SK-N-SH (cell line): ENCODE data around the gene NETO2. TPM values are rescaled to one million over a fixed set of nuclear protein-coding genes. Genes with fewer than 3 reads are reported as not detected.

Source experiments
- CTCF ChIA-PET: fragments of 300-600, 350-600 bp; formaldehyde crosslinking; extraction: SDS; loops from one replicate; lab custom pipeline; 2021; lab: Yijun Ruan, JAX
- POLR2A ChIA-PET: fragments of 350-600 bp; sonication (Branson Sonifier 250); formaldehyde crosslinking; extraction: SDS; loops from one replicate; lab custom pipeline; 2020; ENCODE audit warnings: antibody characterized with exemption, inconsistent platforms; lab: Yijun Ruan, JAX
- DNase-seq: peaks from one replicate; pipeline ENCODE4 v3.0.0; 2012
- H2AFZ ChIP-seq: fragments of 200-600 bp; sonication (generic); 2 replicates; pipeline ENCODE4 v1.8.1; 2016; ENCODE audit warnings: antibody characterized with exemption, mild to moderate bottlenecking, low read depth
- H3F3A ChIP-seq: fragments of 200-600 bp; sonication (generic); replicated peaks from 2 replicates; pipeline ENCODE3; 2016; ENCODE audit warnings: antibody characterized with exemption, mild to moderate bottlenecking; ENCODE audit not compliant: insufficient read depth
- H3K27ac ChIP-seq, 2 experiments: fragments of 200-500 bp in 1 of 2; fragments of 200-600 bp in 1 of 2; sonication (Bioruptor generic) in 1 of 2; sonication (generic), shearing (Covaris generic) in 1 of 2; 2 replicates each; pipeline versions ENCODE4 v1.5.1 to v1.6.1; 2014 to 2016; ENCODE audit warnings: low read depth in 2 of 2, inconsistent platforms in 1 of 2, low read length in 1 of 2, mild to moderate bottlenecking in 1 of 2, mixed read lengths in 1 of 2
- H3K27me3 ChIP-seq: fragments of 200-600 bp; sonication (generic), shearing (Covaris generic); 2 replicates; pipeline ENCODE4 v1.6.1; 2016; ENCODE audit warnings: mixed run types; ENCODE audit not compliant: insufficient read depth
- H3K36me3 ChIP-seq, 2 experiments: fragments of 200-500 bp in 1 of 2; fragments of 200-600 bp in 1 of 2; sonication (Bioruptor generic) in 1 of 2; sonication (generic) in 1 of 2; replicated peaks in 1 of 2; 2 replicates each; pipeline versions ENCODE3 to v1.5.1; 2014 to 2016; ENCODE audit warnings: low read length in 1 of 2, mild to moderate bottlenecking in 1 of 2; ENCODE audit not compliant: insufficient read depth in 2 of 2, control insufficient read depth in 1 of 2
- H3K4me1 ChIP-seq, 2 experiments: fragments of 200-500 bp in 1 of 2; fragments of 200-600 bp in 1 of 2; sonication (Bioruptor generic) in 1 of 2; sonication (generic), shearing (Covaris generic) in 1 of 2; 2 replicates each; pipeline versions ENCODE4 v1.5.1 to v1.6.1; 2014 to 2016; ENCODE audit warnings: low read depth in 1 of 2, low read length in 1 of 2, mixed run types in 1 of 2; ENCODE audit not compliant: insufficient read depth in 2 of 2, control insufficient read depth in 1 of 2
- H3K4me2 ChIP-seq: fragments of 200-600 bp; sonication (generic), shearing (Covaris generic); 2 replicates; pipeline ENCODE4 v1.6.1; 2017; ENCODE audit warnings: mixed run types
- H3K4me3 ChIP-seq, 2 experiments: fragments of 200-500 bp in 1 of 2; fragments of 200-600 bp in 1 of 2; sonication (Bioruptor generic) in 1 of 2; sonication (generic), shearing (Covaris generic) in 1 of 2; 2 replicates each; pipeline versions ENCODE4 v1.5.1 to v1.8.1; 2014 to 2016; ENCODE audit warnings: low read depth in 2 of 2, inconsistent platforms in 1 of 2, low read length in 1 of 2, mild to moderate bottlenecking in 1 of 2, mixed read lengths in 1 of 2, moderate library complexity in 1 of 2
- H3K79me2 ChIP-seq: fragments of 200-600 bp; sonication (generic); 2 replicates; pipeline ENCODE4 v1.8.1; 2017; ENCODE audit warnings: mild to moderate bottlenecking; ENCODE audit not compliant: insufficient read depth
- H3K9ac ChIP-seq: fragments of 200-600 bp; sonication (generic); 2 replicates; pipeline ENCODE4 v1.6.1; 2017; ENCODE audit warnings: mixed run types
- H3K9me2 ChIP-seq: fragments of 200-600 bp; sonication (generic); 2 replicates; pipeline ENCODE4 v1.6.1; 2017; ENCODE audit warnings: mixed run types
- H3K9me3 ChIP-seq: fragments of 200-600 bp; sonication (generic); 2 replicates; pipeline ENCODE4 v1.6.1; 2017; ENCODE audit warnings: mixed run types, mild to moderate bottlenecking, moderate library complexity
- H4K20me1 ChIP-seq: fragments of 200-600 bp; sonication (generic); 2 replicates; pipeline ENCODE4 v1.6.1; 2017; ENCODE audit warnings: mild to moderate bottlenecking, mixed run types; ENCODE audit not compliant: insufficient read depth
- JUND ChIP-seq: IDR thresholded peaks from 2 replicates; pipeline ENCODE4 v1.4.0; 2012
- MXI1 ChIP-seq: IDR thresholded peaks from 2 replicates; pipeline ENCODE4 v1.6.1; 2012; ENCODE audit warnings: mild to moderate bottlenecking, low read depth, low read length, improper control_type of control experiment
- POLR2AphosphoS5 ChIP-seq: IDR thresholded peaks from 2 replicates; pipeline ENCODE4 v1.6.1; 2012; ENCODE audit warnings: low read depth, low read length
- WGBS: methylation state at CpG from one replicate; pipeline ENCODE4 v1.1.6; 2017; ENCODE audit warnings: low lambda C conversion rate; 5-methylcytosine and 5-hydroxymethylcytosine counted together
- polyA plus RNA-seq, 3 experiments: library from polyadenylated mRNA; depleted of rRNA; stranded (reverse); fragments of >200 nt; gene quantifications; 2 replicates each; pipeline ENCODE4 v1.2.3, GENCODE V29; 2012
- TF ChIP-seq, protein P1 (sequence below): IDR thresholded peaks from 2 replicates; pipeline ENCODE4; 2012
- TF ChIP-seq, protein P2 (sequence below): fragments of 200-600 bp; sonication (generic); IDR thresholded peaks from 2 replicates; pipeline ENCODE4 v1.6.1; 2017; ENCODE audit warnings: antibody characterized with exemption, mild to moderate bottlenecking, moderate library complexity
- TF ChIP-seq, protein P3 (sequence below): IDR thresholded peaks from 2 replicates; pipeline ENCODE4 v1.6.1; 2012; ENCODE audit warnings: mild to moderate bottlenecking, low read depth, low read length, moderate library complexity
- TF ChIP-seq, protein P4 (sequence below): fragments of 150-350 bp; IDR thresholded peaks from 2 replicates; pipeline ENCODE4 v1.6.1; 2017; ENCODE audit warnings: antibody characterized with exemption, low read length, low read depth, borderline replicate concordance

NETO2 gene
- polyA plus RNA-seq, 1 of the 3 experiments (the other 2 are of a cell fraction) = 48.8 TPM

DNA sequence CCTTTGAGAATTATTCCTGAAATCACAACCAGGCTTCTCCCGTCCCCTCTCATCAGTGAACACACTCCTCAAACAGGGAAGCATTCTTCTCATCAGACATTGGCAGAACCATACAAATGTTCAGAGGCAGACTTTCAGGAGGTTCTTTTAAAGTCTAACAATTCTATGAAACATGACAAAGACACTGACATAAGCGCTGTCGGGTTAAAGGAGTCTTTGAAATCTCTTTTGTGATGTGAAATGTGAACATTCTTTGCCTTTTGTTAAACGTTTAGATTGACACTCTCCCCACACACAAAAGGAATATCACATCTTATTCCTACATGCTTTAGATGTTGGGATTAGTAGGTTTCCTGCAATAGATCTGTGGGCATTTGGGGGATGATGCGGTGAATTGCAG, 63.9 kb downstream of the NETO2 start:
- Histone ChIP-seq H2AFZ (no peak overlapping the region), H3K4me2 (no peak overlapping the region), H4K20me1 (no peaks in the 10 kb centered on the region), H3K9me3 (no peaks in the 10 kb centered on the region), H3K9me2 (no peaks in the 10 kb centered on the region), H3K9ac (no peak overlapping the region), H3K79me2 (no peaks in the 10 kb centered on the region), H3K4me1 (no peaks in the 10 kb centered on the region), H3K27ac (no peak overlapping the region), H3K4me3 (no peak overlapping the region), H3K27me3 (no peaks in the 10 kb centered on the region), H3F3A (no peaks in the 10 kb centered on the region), H3K36me3 (peaks cover 18 to 22% of the 10 kb centered on the region in 2 experiments)
- WGBS = 88% methylated on average over 5 of the region's 5 CpGs
- POLR2A ChIA-PET = no interaction called here
- no peak for DNase-seq
- TF ChIP-seq, protein P1, sequence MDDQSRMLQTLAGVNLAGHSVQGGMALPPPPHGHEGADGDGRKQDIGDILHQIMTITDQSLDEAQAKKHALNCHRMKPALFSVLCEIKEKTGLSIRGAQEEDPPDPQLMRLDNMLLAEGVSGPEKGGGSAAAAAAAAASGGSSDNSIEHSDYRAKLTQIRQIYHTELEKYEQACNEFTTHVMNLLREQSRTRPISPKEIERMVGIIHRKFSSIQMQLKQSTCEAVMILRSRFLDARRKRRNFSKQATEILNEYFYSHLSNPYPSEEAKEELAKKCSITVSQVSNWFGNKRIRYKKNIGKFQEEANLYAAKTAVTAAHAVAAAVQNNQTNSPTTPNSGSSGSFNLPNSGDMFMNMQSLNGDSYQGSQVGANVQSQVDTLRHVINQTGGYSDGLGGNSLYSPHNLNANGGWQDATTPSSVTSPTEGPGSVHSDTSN = no peak
- TF ChIP-seq, protein P2, sequence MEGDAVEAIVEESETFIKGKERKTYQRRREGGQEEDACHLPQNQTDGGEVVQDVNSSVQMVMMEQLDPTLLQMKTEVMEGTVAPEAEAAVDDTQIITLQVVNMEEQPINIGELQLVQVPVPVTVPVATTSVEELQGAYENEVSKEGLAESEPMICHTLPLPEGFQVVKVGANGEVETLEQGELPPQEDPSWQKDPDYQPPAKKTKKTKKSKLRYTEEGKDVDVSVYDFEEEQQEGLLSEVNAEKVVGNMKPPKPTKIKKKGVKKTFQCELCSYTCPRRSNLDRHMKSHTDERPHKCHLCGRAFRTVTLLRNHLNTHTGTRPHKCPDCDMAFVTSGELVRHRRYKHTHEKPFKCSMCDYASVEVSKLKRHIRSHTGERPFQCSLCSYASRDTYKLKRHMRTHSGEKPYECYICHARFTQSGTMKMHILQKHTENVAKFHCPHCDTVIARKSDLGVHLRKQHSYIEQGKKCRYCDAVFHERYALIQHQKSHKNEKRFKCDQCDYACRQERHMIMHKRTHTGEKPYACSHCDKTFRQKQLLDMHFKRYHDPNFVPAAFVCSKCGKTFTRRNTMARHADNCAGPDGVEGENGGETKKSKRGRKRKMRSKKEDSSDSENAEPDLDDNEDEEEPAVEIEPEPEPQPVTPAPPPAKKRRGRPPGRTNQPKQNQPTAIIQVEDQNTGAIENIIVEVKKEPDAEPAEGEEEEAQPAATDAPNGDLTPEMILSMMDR = no peak
- TF ChIP-seq JUND = no peak
- TF ChIP-seq, protein P3, sequence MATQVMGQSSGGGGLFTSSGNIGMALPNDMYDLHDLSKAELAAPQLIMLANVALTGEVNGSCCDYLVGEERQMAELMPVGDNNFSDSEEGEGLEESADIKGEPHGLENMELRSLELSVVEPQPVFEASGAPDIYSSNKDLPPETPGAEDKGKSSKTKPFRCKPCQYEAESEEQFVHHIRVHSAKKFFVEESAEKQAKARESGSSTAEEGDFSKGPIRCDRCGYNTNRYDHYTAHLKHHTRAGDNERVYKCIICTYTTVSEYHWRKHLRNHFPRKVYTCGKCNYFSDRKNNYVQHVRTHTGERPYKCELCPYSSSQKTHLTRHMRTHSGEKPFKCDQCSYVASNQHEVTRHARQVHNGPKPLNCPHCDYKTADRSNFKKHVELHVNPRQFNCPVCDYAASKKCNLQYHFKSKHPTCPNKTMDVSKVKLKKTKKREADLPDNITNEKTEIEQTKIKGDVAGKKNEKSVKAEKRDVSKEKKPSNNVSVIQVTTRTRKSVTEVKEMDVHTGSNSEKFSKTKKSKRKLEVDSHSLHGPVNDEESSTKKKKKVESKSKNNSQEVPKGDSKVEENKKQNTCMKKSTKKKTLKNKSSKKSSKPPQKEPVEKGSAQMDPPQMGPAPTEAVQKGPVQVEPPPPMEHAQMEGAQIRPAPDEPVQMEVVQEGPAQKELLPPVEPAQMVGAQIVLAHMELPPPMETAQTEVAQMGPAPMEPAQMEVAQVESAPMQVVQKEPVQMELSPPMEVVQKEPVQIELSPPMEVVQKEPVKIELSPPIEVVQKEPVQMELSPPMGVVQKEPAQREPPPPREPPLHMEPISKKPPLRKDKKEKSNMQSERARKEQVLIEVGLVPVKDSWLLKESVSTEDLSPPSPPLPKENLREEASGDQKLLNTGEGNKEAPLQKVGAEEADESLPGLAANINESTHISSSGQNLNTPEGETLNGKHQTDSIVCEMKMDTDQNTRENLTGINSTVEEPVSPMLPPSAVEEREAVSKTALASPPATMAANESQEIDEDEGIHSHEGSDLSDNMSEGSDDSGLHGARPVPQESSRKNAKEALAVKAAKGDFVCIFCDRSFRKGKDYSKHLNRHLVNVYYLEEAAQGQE = no peak
- TF ChIP-seq, protein P4, sequence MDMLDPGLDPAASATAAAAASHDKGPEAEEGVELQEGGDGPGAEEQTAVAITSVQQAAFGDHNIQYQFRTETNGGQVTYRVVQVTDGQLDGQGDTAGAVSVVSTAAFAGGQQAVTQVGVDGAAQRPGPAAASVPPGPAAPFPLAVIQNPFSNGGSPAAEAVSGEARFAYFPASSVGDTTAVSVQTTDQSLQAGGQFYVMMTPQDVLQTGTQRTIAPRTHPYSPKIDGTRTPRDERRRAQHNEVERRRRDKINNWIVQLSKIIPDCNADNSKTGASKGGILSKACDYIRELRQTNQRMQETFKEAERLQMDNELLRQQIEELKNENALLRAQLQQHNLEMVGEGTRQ = no peak
- no peak for TF ChIP-seq MXI1
- no peak for TF ChIP-seq POLR2AphosphoS5
- CTCF ChIA-PET = no interaction called here
